Measurements from ENCODE around the gene GRHL1.
"Not testable (repeated sequence)": the region's sequence is repeated elsewhere in the genome, so short reads cannot be mapped to it uniquely, and the experiment has no call there.

GRHL1 gene

DNA sequence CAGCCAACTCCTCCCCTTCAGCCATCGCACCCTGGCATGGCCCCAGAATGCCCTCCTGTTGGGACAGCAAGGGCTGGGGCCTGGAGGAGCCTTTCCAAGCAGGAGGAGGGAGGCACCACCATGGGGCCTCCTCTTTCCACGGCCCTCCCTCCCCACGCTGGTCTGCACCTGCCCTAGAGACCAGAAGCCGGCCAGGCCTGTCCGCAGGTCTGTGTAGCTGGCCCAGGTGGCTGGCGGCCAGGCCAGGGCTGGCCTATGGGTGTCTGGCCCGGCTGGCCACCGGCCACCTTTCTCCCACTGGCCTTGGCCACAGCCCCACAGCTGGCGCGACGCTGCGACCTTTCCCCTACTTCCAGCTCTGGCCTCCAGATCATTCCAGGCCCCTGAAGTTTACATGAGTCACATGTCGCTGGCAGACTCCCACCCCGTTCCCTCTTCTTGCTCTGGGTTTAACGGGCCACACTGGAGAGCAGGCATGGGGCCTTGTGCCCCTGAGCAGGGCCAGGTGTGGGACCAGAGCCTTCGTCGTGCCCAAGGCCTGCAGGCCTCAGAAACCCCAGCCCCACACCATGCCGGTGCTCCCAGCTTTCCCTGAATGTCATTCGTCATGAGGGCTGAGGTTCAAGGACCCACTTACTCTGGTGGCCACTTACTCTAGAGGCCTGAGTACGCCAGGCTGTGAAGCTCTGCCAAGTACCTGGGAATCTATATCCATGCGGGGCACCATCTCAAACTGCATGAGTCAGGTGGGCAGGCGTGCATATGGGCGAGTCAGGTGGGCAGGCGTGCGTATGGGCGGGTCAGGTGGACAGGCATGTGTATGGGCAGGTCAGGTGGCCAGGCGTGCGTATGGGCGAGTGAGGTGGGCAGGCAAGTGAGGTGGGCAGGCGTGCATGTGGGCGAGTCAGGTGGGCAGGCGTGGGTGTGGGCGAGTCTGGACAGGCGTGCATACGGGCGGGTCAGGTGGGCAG, 58.6 kb downstream of the GRHL1 start:
- no peak for DNase-seq (ENCODE audit: low read depth)

DNA sequence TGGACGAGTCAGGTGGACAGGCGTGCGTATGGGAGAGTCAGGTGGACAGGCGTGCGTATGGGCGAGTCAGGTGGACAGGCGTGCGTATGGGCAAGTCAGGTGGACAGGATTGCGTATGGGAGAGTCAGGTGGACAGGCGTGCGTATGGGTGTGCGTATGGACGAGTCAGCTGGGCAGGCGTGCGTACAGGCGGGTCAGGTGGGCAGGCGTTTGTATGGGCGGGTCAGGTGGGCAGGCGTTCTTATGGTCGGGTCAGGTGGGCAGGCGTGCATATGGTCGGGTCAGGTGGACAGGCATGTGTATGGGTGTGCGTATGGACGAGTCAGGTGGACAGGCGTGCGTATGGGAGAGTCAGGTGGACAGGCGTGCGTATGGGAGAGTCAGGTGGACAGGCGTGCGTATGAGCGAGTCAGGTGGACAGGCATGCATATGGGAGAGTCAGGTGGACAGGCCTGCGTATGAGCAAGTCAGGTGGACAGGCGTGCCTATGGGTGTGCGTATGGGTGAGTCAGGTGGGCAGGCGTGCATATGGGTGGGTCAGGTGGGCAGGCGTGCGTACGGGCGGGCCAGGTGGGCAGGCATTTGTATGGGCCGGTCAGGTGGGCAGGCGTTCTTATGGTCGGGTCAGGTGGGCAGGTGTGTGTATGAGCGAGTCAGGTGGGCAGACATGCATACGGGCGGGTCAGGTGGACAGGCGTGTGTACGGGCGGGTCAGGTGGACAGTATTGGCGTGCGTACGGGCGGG, 59.5 kb downstream of the GRHL1 start:
- not testable (repeated sequence) for DNase-seq (ENCODE audit: low read depth)

DNA sequence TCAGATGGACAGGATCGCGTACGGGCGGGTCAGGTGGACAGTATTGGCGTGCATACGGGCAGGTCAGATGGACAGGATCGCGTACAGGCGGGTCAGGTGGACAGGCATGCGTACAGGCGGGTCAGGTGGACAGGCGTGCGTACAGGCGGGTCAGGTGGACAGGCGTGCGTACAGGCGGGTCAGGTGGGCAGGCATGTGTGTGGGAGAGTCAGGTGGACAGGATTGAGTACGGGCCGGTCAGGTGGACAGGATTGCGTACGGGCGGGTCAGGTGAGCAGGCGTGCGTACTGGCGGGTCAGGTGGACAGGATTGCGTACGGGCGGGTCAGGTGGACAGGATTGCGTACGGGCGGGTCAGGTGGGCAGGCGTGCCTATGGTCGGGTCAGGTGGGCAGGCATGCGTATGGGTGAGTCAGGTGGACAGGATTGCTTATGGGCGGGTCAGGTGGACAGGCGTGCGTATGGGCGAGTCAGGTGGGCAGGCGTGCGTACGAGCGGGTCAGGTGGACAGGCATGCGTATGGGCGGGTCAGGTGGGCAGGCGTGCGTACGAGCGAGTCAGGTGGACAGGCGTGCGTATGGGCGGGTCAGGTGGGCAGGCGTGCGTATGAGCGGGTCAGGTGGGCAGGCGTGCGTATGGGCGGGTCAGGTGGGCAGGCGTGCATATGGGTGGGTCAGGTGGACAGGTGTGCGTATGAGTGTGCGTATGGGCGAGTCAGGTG, 60.3 kb downstream of the GRHL1 start:
- not testable (repeated sequence) for DNase-seq (ENCODE audit: low read depth)

DNA sequence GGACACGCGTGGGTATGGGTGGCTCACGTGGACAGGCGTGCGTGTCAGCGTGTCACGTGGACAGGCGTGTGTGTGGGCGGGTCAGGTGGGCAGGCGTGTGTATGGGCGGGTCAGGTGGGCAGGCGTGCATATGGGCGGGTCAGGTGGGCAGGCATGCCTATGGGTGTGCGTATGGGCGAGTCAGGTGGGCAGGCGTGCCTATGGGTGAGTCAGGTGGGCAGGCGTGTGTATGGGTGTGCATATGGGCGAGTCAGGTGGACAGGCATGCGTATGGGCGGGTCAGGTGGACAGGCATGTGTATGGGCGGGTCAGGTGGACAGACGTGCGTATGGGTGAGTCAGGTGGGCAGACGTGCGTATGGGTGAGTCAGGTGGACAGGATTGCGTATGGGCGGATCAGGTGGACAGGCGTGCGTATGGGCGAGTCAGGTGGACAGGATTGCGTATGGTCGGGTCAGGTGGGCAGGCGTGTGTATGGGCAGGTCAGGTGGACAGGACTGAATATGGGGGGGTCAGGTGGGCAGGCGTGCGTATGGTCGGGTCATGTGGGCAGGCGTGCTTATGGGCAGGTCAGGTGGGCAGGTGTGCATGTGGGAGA, 61.0 kb downstream of the GRHL1 start:
- not testable (repeated sequence) for DNase-seq (ENCODE audit: low read depth)

DNA sequence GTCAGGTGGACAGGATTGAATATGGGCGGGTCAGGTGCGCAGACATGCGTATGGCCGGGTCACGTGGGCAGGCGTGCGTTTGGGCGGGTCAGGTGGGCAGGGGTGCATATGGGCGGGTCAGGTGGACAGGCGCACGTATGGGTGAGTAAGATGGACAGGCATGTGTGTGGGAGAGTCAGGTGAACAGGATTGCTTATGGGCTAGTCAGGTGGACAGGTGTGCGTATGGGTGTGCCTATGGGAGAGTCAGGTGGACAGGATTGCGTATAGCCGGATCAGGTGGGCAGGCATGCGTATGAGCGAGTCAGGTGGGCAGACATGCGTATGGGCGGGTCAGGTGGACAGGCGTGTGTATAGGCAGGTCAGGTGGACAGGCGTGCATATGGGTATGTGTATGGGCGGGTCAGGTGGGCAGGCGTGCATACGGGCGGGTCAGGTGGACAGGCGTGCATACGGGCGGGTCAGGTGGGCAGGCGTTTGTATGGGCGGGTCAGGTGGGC, 61.5 kb downstream of the GRHL1 start:
- DNase-seq (ENCODE audit: low read depth): no peak

DNA sequence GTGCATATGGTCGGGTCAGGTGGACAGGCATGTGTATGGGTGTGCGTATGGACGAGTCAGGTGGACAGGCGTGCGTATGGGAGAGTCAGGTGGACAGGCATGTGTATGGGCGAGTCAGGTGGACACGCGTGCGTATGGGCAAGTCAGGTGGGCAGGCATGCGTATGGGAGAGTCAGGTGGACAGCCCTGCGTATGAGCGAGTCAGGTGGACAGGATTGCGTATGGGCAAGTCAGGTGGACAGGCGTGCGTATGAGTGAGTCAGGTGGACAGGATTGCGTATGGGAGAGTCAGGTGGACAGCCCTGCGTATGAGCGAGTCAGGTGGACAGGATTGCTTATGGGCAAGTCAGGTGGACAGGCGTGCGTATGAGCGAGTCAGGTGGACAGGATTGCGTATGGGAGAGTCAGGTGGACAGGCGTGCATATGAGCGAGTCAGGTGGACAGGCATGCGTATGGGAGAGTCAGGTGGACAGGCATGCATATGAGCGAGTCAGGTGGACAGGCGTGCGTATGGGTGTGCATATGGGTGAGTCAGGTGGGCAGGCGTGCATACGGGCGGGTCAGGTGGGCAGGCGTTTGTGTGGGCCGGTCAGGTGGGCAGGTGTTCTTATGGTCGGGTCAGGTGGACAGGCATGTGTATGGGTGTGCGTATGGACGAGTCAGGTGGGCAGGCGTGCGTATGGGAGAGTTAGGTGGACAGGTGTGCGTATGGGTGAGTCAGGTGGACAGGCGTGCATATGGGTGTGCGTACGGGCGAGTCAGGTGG, 62.3 kb downstream of the GRHL1 start:
- not testable (repeated sequence) for DNase-seq (ENCODE audit: low read depth)

DNA sequence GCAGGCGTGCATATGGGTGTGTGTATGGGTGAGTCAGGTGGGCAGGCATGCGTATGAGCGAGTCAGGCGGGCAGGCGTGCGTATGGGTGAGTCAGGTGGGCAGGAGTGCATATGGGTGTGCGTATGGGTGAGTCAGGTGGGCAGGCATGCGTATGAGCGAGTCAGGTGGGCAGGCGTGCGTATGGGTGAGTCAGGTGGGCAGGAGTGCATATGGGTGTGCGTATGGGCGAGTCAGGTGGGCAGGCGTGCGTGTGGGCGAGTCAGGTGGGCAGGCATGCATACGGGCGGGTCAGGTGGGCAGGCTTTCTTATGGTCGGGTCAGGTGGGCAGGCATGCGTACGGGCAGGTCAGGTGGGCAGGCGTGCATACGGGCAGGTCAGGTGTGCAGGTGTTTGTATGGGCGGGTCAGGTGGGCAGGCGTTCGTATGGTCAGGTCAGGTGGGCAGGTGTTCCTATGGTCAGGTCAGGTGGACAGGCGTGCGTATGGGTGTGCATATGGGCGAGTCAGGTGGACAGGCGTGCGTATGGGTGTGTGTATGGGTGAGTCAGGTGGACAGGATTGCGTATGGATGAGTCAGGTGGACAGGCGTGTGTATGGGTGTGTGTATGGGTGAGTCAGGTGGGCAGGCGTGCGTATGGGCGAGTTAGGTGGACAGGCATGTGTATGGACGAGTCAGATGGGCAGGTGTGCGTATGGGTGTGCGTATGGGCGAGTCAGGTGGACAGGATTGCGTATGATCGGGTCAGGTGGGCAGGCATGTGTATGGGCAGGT, 63.1 kb downstream of the GRHL1 start:
- DNase-seq (ENCODE audit: low read depth): no peak

DNA sequence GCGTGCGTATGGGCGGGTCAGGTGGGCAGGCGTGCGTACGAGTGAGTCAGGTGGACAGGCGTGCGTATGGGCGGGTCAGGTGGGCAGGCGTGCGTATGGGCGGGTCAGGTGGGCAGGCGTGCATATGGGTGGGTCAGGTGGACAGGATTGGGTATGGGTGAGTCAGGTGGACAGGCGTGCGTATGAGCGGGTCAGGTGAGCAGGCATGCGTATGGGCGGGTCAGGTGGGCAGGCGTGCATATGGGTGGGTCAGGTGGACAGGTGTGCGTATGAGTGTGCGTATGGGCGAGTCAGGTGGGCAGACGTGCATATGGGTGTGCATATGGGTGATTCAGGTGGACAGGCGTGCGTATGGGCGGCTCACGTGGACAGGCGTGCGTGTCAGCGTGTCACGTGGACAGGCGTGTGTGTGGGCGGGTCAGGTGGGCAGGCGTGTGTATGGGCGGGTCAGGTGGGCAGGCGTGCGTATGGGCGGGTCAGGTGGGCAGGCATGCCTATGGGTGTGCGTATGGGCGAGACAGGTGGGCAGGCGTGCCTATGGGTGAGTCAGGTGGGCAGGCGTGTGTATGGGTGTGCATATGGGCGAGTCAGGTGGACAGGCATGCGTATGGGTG, 64.0 kb downstream of the GRHL1 start:
- DNase-seq (ENCODE audit: low read depth): not testable (repeated sequence)

DNA sequence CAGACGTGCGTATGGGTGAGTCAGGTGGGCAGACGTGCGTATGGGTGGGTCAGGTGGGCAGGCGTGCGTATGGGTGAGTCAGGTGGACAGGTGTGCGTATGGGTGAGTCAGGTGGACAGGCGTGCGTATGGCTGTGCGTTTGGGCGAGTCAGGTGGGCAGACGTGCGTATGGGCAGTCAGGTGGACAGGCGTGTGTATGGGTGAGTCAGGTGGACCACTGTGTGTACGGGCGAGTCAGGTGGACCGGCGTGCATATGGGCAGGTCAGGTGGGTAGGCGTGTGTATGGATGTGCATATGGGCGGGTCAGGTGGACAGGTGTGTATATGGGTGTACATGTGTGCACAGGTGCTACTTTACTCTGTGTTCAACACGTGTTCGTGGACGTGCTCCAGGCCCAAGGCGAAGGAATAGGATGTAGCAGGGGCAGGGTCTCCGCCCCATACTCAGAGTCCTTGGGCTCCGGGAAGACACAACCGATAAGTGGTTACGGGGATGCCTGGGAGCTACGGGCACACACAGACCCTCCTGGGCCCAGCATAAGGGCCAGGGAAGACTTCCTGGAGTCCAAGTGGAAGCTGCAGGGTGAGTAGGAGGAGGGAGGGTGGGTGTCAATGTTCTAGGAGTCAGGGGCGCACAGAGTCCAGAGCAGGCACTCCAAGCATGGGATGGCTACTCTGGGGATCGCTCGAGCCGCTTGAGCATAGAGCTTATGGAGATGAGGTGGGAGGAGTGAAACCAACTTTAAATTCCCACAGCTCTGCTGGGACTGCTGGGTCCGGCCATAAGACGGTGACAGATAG, 64.7 kb downstream of the GRHL1 start:
- no peak for DNase-seq (ENCODE audit: low read depth)

DNA sequence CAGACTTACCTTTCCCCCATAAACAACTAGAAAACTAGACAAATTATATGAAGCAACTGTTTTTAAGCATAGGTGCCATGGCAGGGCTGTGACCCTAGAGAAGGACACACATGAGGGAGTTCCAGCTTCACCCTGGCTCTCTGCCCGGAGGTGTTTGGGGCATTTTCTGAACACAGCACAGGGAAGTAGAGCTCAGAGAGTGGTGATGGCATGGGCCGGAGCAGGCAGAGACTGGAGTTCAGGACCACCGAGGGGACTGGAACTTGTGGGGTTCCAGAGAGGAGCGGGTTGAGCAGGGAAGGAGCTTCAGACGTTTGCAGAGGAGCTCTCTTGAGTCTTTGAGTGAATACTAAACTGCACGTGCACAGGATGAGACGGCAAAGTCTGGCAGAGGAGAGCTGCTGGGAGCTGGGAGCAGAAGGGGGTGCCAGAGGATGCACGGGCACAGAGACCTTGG, 65.3 kb downstream of the GRHL1 start:
- no peak for DNase-seq (ENCODE audit: low read depth)

DNA sequence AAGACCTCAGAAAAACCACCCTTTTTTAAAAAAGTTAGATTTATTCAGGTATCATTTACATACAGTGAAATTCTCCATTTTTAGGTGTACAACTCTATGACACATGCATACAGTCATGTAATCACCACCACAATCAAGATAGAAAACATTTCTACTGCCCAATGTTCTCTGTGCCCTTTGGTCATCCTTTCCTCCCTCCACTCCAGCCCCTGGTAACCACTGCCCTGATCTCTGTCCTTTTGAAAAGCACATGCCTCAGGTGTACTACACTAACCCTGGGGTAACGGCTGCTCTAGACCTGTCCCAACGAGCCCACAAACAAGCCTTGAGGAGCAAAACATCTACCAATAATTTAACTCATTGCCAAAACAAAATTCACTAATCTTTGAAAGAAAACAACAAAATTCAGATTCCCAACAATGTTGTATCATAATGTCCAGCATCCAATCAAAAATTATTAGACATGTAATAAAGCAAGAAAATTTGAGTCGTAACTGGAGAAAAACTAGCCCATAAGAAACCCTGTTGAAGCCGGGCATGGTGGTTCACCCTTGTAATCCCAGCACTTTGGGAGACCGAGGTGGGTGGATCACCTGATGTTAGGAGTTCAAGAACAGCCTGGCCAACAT, 65.9 kb downstream of the GRHL1 start:
- no peak for DNase-seq (ENCODE audit: low read depth)

DNA sequence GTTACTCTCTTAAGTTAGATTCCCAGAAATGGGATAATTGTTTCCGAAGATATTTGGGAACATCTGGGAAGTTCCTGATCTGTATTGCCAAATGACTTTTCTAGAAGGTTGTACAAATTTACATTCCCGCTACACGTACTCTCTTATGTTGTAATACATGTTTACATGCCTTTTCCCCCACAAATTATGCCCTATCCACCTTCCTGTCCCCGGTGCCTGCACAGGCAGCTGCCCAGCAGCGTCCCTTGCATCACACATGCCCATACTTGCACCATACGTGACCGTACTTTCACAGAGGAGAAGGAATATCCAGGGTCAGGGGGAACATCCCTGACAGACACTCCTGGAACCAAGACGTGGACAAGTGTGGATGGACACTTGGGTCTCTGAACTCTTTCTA, 67.7 kb downstream of the GRHL1 start:
- DNase-seq (ENCODE audit: low read depth): no peak

DNA sequence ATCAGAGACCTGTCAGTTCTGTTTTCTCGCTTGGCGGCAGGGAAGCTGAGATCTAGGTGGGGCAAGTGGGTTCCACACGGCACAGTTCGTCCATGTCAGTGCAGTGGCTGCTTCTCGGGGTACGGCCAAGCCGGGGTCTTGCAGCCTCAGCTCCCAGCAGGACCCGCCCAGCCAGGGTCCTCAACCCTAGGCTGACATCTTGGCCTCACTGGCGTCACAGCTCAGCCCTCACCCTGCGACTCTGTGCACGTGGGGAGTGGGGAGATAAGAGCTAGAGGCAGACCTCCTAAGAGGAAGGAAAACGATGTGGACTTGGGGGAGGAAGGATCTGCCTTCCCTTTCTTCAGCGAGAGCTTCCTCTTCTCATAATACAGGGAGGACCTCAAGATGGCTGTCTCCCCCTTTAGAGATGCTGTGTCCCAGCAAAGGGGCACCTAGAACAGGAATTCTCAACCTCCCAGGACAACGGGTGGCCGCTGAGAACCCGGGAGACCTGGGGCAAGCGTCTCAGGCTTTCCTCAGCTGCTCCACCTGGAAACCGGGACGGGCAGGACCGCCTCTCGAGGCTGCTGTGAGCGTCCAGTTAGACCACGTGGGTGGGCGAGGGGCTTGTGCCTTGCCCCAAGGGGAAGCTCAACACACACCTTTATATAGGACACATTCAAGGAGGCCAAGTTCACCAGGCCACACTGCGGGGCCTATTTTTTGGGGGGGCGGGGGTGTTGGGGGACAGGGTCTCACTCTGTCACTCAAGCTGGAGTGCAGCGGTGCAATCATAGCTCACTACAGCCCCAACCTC, 68.3 kb downstream of the GRHL1 start:
- DNase-seq (ENCODE audit: low read depth): no peak

DNA sequence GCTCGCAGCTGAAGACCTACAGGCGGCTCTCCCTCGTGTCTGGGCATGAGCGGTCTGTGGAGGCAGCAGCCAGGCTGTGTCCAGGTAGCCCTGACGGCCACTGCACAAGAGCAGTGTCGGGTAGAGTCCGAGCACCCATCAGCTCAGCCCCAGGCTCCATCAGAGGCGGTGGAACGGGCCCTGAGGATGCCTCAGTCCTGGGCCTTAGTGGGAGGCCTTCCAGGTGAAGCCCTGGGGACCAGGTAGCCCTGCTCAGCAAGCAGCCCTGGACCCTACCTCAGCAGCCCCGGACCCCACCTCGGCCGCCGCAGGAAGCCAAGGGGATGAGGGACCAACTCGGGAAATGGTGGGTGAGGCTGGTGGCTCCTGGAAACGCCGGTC, 70.5 kb downstream of the GRHL1 start:
- no peak for DNase-seq (ENCODE audit: low read depth)

DNA sequence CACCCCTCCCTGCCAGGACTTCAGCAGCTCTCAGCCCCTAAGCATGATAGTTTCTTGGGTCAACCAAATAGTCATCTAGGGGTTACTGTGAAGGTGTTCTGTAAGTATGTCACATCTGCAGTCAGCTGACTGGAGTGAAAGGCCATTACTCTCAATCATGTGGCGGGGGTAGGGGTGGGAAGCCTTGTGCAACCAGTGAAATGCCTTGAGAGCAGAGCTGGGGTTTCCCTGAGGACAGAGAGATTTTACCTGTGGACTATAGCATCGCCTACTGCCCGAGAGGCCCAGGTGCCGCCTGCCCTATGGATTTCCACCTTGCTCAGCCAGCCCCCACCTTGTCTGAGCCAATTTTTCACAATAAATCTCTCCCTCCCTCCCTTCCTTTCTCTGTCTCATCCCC, 71.0 kb downstream of the GRHL1 start:
- no peak for DNase-seq (ENCODE audit: low read depth)

DNA sequence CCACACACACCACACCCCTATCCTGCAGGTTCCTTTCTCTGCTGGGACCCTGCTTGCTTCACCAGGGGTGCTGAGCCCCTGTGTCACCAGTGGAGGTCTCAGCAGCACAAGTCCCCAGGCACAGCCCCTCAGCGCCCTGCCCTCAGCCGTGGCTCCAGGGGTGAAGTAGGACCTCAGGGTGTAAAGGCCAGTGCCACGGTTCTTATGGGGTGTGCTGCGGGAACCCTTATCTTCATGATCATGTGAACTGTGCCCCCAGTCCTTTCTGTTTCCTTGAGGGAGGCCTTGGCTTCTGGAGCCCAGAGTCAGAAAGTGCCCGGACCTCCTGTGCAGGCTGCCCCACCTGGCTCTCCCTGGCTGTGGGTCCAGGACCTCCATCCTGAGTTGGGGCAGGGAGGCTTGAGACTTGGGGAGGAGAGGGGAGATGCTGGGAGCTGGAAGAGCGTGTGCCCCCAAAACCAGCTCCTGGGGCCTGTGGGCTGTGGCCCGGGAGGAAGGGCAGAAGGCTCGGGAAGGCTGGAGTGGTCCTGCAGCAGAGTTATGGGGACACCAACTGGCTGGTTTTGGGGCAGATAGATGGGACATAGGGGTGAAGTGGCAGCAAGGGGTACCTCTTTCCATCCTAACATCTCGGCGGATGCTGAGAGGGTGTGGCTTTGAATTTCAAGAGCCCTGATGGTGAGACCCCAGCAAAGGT, 71.6 kb downstream of the GRHL1 start:
- DNase-seq (ENCODE audit: low read depth): no peak
